ENCODE results near the gene ZMAT3. TPM values are rescaled to one million over a fixed set of nuclear protein-coding genes. Genes with fewer than 3 reads are reported as not detected.

Gene ZMAT3
- polyA plus RNA-seq, 1 experiment: 41.4 TPM

GRCh38 chr3:178989821-178990220 lies 81.8 kb downstream of the ZMAT3 start:
- TF ChIP-seq, protein P1, sequence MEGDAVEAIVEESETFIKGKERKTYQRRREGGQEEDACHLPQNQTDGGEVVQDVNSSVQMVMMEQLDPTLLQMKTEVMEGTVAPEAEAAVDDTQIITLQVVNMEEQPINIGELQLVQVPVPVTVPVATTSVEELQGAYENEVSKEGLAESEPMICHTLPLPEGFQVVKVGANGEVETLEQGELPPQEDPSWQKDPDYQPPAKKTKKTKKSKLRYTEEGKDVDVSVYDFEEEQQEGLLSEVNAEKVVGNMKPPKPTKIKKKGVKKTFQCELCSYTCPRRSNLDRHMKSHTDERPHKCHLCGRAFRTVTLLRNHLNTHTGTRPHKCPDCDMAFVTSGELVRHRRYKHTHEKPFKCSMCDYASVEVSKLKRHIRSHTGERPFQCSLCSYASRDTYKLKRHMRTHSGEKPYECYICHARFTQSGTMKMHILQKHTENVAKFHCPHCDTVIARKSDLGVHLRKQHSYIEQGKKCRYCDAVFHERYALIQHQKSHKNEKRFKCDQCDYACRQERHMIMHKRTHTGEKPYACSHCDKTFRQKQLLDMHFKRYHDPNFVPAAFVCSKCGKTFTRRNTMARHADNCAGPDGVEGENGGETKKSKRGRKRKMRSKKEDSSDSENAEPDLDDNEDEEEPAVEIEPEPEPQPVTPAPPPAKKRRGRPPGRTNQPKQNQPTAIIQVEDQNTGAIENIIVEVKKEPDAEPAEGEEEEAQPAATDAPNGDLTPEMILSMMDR (IDR thresholded peaks at IDR 0.05; ENCODE audit: insufficient read depth, low read depth, low read length): no peak
- CTCF ChIA-PET: no interaction called here
- Histone ChIP-seq H3K4me3 (ENCODE audit: low read depth, low read length) (no peak overlapping the region), H3K36me3 (ENCODE audit: control insufficient read depth, insufficient read depth, low read length) (no peaks in the 10 kb centered on the region), H3K27me3 (ENCODE audit: control insufficient read depth, insufficient read depth, low read length) (no peaks in the 10 kb centered on the region)
- POLR2A ChIA-PET: no interaction called here
- no peak for DNase-seq (ENCODE audit: low read depth)

GRCh38 chr3:178987745-178988144 lies 83.9 kb downstream of the ZMAT3 start:
- no peak for DNase-seq (ENCODE audit: low read depth)
- no peaks in the 10 kb centered on the region for H3K27me3 ChIP-seq (ENCODE audit: control insufficient read depth, insufficient read depth, low read length)
- CTCF ChIA-PET: no interaction called here
- POLR2A ChIA-PET: no interaction called here
- H3K36me3 ChIP-seq (ENCODE audit: control insufficient read depth, insufficient read depth, low read length): no peaks in the 10 kb centered on the region
- H3K4me3 ChIP-seq (ENCODE audit: low read depth, low read length): no peak overlapping the region
- TF ChIP-seq, protein P1 (IDR thresholded peaks at IDR 0.05; ENCODE audit: insufficient read depth, low read depth, low read length): no peak

GRCh38 chr3:178986456-178986855 lies 85.2 kb downstream of the ZMAT3 start:
- TF ChIP-seq, protein P1 (IDR thresholded peaks at IDR 0.05; ENCODE audit: insufficient read depth, low read depth, low read length): no peak
- DNase-seq (ENCODE audit: low read depth): no peak
- Histone ChIP-seq H3K4me3 (ENCODE audit: low read depth, low read length) (no peak overlapping the region), H3K27me3 (ENCODE audit: control insufficient read depth, insufficient read depth, low read length) (no peaks in the 10 kb centered on the region), H3K36me3 (ENCODE audit: control insufficient read depth, insufficient read depth, low read length) (no peaks in the 10 kb centered on the region)
- POLR2A ChIA-PET: no interaction called here
- CTCF ChIA-PET: no interaction called here

GRCh38 chr3:178982137-178982536 lies 89.5 kb downstream of the ZMAT3 start:
- POLR2A ChIA-PET: no interaction called here
- DNase-seq (ENCODE audit: low read depth): no peak
- Histone ChIP-seq H3K27me3 (ENCODE audit: control insufficient read depth, insufficient read depth, low read length) (no peaks in the 10 kb centered on the region), H3K36me3 (ENCODE audit: control insufficient read depth, insufficient read depth, low read length) (no peaks in the 10 kb centered on the region), H3K4me3 (ENCODE audit: low read depth, low read length) (no peak overlapping the region)
- TF ChIP-seq, protein P1 (IDR thresholded peaks at IDR 0.05; ENCODE audit: insufficient read depth, low read depth, low read length): no peak
- CTCF ChIA-PET: no interaction called here

GRCh38 chr3:178975320-178975719 lies 96.3 kb downstream of the ZMAT3 start:
- ChIA-PET POLR2A (no interaction called here), CTCF (no interaction called here)
- no peaks in the 10 kb centered on the region for H3K36me3 ChIP-seq (ENCODE audit: control insufficient read depth, insufficient read depth, low read length)
- no peaks in the 10 kb centered on the region for H3K27me3 ChIP-seq (ENCODE audit: control insufficient read depth, insufficient read depth, low read length)
- no peak for DNase-seq (ENCODE audit: low read depth)
- TF ChIP-seq, protein P1 (IDR thresholded peaks at IDR 0.05; ENCODE audit: insufficient read depth, low read depth, low read length): no peak
- no peak overlapping the region for H3K4me3 ChIP-seq (ENCODE audit: low read depth, low read length)
